ENCODE data around the gene DNAL1.
"Not testable (repeated sequence)": the region's sequence is repeated elsewhere in the genome, so short reads cannot be mapped to it uniquely, and the experiment has no call there.

DNAL1 gene

GRCh38 chr14:73644531-73645247 is at the start of gene DNAL1:
Gene DNAL1 (plus strand): TSS chr14:73644986. CDS start chr14:73645040, 54 bp downstream.
- peak; percentile 94 for DNase-seq

- no peak for DNase-seq
Observed at GRCh38 chr14:73599499-73599898, 45.3 kb upstream of the DNAL1 start.

- no peak for DNase-seq
Observed at GRCh38 chr14:73602994-73603393, 41.8 kb upstream of the DNAL1 start.

DNA sequence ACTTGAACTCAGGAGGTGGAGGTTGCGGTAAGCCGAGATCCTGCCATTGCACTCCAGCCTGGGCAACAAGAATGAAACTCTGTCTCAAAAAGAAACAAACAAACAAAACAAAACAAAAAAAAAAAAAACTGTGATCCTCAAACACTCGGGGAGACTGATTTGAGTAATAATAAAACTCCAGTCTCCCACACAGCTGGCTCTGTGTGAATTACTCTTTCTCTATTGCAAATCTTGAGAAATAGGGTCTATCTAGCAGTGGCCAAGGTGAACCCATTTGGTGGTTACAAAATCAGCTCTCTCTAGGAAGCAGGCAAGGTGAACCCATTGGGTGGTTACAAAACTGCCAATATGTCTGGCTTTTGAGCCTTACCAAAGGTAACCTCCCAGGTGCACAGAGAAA is 38.5 kb upstream of the DNAL1 start:
- DNase-seq = no peak

DNA sequence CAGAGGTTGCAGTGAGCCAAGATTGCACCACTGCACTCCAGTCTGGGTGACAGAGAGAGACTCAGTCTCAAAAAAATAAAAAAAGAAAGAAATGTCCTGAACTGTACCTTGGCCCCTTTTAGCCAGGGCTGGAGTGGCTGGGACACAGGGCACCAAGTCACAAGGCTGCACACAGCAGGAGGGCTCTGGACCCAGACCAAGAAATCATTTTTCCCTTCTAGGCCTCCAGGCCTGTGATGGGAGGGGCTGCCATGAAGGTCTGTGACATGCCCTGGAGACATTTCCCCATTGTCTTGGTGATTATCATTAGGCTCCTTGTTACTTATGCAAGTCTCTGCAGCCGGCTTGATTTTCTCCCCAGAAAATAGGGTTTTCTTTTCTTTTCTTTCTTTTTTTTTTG is 37.5 kb upstream of the DNAL1 start:
- DNase-seq = no peak

GRCh38 chr14:73610687-73611086 is 34.1 kb upstream of the DNAL1 start:
- peak; percentile 42 for DNase-seq

- DNase-seq = peak; percentile 86
Observed at GRCh38 chr14:73612339-73613045, 32.3 kb upstream of the DNAL1 start, which contains the start of gene ACOT6. Gene ACOT6 (plus strand): TSS chr14:73612517. CDS start chr14:73612572, 55 bp downstream.

- peak; percentile 65 for DNase-seq
Observed at GRCh38 chr14:73613046-73613383, 31.8 kb upstream of the DNAL1 start.

- DNase-seq = peak; percentile 50
Observed at GRCh38 chr14:73613419-73613963, 31.3 kb upstream of the DNAL1 start.

DNA sequence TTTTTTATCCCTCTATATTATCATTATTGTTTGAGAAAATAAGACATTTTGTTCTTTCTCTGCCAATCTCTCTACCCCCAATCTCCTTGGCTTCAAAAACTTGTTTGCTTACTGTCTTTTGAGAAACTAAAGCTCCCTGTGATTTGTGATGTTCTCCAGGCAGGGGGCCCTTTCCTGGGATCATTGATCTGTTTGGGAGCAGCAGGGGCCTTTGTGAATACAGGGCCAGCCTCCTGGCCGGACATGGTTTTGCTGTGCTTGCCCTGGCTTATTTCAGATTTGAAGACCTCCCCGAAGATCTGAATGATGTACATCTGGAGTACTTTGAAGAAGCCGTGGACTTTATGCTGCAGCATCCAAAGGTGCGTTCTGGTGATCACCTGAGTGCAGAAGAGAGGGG is 28.0 kb upstream of the DNAL1 start:
- no peak for DNase-seq

DNA sequence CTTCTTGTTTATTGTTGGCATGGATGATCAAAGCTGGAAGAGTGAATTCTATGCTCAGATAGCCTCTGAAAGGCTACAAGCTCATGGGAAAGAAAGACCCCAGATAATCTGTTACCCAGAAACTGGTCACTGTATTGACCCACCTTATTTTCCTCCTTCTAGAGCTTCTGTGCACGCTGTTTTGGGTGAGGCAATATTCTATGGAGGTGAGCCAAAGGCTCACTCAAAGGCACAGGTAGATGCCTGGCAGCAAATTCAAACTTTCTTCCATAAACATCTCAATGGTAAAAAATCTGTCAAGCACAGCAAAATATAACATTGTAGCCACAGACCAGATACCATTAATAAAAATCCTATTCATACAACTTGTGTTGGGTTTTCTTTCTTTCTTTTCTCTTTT is 25.3 kb upstream of the DNAL1 start:
- DNase-seq = no peak

- DNase-seq = no peak
Observed at GRCh38 chr14:73620268-73620667, 24.5 kb upstream of the DNAL1 start.

DNA sequence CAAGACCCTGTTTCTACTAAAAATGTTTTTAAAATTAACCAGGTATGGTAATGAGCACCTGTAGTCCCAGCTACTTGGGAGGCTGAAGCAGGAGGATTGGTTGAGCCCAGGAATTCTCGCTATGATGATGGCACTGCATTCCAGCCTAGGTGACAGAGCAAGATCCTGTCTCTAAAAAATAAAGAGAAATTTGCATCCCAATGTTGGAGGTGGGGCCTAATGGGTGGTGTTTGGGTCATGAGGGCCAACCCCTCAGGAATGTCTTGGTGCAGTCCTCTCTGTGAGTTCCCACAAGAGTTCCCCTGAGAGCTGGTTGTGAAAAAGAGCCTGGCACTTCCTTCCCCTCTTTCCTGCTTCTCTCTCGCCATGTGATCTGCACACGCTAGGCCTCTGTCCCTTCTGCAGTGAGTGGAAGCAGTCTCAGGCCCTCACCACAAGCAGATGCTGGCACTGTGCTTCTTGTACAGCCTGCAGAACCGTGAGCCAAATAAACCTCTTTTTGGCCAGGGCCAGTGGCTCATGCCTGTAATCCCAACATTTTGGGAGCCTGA is 21.2 kb upstream of the DNAL1 start:
- DNase-seq = no peak

GRCh38 chr14:73625706-73626105 is 19.1 kb upstream of the DNAL1 start:
- DNase-seq = no peak

DNA sequence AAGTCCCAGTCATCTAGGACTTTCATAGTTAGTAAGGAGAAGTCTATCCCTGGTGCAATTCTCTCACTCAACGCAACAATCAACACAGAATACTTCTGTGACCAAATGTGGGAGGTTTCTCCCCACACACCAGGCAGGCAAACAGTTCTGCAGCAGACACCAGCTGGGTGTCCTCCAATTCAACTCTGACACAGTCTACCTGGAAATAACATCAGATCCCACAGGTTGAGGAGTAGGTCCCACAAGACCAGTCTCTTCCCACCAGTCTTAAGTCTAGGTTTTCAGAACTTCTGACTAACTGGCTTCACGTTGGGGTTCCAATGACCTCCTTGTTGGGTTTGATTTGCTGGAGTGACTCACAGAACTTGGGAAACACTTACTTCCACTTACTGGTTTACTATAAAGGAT is 17.6 kb upstream of the DNAL1 start:
- DNase-seq = no peak

- DNase-seq = no peak
Observed at GRCh38 chr14:73630009-73630780, 14.6 kb upstream of the DNAL1 start.

DNA sequence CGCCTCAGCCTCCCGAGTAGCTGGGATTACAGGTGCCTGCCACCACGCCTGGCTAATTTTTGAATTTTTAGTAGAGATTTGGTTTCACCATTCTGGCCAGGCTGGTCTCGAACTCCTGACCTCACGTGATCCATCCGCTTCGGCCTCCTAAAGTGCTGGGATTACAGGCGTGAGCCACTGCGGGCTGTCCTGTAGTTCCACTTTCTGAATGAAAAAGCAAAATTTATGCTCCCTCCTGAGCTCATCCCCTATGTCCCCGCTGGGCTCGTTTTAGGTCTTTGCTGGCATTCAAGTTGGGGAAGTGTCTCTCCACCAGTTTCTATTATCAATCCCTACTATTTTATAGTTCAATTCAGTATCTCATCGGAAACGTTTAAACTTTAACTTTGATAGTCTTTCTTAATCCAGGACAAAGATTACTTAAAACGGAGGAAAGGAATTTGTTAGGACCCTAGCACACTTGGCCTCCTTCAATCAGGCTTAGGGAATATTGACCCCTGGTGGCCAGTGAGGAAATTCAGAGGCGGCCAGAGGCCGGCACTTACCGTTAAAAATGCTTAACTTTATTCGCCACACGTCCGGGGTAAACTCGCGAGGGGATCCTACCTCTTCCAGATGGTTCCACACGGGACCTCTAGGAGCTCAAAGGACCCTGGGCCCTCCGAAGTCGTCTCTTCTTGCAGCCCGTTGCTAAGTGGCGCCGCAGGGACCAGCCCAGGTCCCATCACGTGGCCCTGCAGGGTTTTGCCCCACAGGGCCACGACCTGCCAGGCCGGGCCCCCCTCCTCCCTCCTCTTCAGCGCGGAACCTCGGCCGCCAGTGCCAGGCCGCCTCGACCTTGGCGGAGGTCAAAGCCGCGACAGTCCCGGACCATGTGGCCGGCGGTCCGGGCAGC is 11.4 kb upstream of the DNAL1 start:
- DNase-seq = peak; percentile 76

DNA sequence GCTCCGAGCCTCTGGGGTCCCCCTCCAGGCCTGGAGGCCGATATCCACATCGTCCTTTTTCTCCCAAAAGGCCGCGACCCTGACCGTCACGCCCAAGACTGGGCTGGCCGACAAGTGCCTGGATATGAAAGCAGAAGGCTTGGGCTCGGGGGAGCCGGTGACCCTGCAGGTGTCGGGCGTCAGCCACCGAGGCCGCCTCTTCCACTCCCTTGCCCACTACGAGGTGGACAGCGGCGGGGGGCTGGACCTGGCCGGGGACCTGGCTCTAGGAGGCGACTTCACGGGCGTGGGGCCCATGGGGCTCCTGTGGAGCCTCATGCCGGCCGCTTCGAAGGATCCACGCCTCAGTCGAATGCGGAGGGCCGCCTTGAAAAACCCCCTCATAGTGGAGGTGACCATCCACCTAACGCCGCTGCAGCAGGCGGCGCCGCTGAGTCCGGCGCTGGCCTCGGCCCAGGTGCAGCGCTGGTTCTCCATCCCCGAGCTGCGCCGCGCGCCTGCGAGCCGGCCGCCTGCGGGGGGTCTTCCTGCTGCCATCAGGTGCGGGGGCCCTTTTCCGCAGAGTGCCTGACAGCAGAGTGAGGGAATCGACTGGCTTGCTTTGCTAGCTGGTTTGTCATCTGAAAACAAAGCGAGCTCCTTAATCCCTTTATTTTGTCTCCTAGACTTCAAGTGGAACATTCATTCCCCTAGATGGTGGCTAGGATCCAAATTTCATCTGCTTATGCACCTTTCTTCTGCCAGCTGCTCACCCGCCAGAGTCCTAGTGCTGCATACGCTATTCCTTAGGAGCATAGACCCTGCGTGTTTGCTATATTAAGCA is 10.6 kb upstream of the DNAL1 start:
- peak; percentile 63 for DNase-seq

DNA sequence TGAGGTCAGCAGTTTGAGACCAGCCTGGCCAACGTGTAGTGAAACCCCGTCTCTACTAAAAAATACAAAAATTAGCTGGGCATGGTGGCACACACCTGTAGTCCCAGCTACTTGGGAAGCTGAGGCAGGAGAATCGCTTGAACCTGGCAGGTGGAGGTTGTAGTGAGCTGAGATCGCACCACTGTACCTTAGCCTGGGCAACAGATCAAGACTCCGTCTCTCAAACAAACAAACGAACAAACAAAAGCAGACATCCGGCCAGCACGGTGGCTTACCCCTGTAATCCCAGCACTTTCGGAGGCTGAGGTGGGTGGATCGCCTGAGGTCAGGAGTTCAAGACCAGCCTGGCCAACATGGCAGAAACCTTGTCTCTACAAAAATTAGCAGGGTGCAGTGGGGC is 8.4 kb upstream of the DNAL1 start:
- DNase-seq = not testable (repeated sequence)

- DNase-seq = no peak
Observed at GRCh38 chr14:73637830-73638229, 7.0 kb upstream of the DNAL1 start.

GRCh38 chr14:73640796-73641365 is 3.9 kb upstream of the DNAL1 start:
- no peak for DNase-seq

Measured in DMS53 (cell line).